Activated naive CD4-positive, alpha-beta T cell treated with anti-CD3 and anti-CD28 coated beads, Interleukin-2, amount 50 U/mL, for 16 hours (primary cell): Measurements from ENCODE around the gene COL18A1.

Source experiments
- DNase-seq: peaks from one replicate; pipeline ENCODE4 v3.0.0-alpha.2; 2020

The COL18A1 gene

DNA sequence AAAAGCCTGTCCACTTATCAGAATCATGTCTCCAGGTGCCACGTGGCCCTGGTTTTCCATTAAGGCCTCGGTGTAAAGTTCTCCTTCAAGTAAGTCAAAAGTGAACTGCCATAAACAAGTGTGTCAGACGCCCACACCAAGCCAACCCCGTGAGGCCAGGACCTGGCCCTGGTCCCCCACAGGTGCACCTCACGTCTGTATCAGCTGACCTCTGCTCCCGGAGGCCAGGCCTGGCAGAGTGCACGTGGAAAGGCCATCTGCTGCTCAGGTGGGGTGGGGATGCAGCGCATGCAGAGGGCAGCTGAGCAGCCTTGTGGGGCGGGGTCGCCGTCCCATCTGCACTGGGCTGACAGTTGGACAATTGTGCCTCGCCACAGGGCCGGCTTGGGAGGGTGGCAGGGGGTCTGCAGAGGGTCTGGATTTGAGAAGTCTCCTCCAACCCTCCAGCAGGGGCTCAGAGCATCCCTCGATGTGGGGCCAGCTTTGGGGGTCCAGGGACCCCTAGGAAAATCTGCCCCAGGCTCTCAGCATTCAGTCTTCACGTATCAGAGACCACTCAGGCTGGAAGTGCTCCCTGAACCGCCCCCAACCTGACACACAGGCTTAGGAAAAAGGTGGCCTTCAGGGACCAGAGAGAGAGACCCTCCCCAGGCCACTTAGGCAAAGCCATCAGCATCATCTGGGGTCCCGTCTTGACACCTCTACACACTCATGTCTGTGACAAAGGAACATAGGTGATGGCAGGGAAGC, 134.3 kb downstream of the COL18A1 start:
- DNase-seq: peak; percentile 9

GRCh38 chr21:45539796-45540600, 135.0 kb downstream of the COL18A1 start:
- no peak for DNase-seq

DNA sequence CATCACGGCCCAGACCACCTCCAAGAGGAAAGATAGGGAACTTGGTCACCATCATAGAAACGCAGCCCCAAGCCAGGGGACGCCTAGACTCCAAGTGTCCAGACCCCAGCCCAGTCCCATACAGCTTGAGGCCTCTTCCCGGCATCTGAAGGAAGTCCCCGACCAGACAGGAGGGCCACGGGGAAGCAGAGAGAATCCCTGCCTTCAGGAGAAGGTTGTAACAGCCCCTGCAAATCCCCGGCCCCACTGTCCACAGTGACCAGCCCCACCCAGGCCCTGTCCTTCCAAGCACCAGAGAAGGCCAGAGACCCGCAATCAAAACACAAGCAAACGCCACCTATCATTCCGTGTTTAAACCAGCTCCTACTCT, 135.6 kb downstream of the COL18A1 start:
- no peak for DNase-seq

- peak; percentile 86 for DNase-seq
Measured at GRCh38 chr21:45541221-45542039, 136.5 kb downstream of the COL18A1 start.

DNA sequence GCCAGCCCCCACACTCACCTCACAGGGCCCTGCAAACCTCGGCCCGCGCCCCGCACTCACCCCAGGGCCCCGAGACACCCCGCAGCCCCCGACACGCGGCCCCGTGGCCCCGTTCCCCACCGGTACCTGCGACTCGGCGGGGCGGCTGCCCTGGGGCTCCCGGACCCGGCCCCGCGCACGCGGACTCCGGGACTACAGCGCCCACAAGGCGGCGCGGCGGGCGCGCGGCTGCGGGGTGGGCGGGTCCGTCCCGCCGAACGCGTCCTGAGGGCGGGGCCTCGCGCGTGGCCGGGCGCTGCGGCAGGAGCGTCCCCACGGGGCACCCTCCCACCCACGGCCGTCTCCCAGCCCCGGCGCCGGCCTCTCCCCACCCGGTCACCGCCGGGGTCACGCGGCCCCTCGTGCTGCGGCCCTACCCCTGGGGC, 137.3 kb downstream of the COL18A1 start, which contains the start of gene SLC19A1:
Gene SLC19A1 (minus strand): TSS at position 199 of the 425 bp plus-strand sequence. CDS start 4,481 bp downstream, outside the sequence.
- peak; percentile 84 for DNase-seq

DNA sequence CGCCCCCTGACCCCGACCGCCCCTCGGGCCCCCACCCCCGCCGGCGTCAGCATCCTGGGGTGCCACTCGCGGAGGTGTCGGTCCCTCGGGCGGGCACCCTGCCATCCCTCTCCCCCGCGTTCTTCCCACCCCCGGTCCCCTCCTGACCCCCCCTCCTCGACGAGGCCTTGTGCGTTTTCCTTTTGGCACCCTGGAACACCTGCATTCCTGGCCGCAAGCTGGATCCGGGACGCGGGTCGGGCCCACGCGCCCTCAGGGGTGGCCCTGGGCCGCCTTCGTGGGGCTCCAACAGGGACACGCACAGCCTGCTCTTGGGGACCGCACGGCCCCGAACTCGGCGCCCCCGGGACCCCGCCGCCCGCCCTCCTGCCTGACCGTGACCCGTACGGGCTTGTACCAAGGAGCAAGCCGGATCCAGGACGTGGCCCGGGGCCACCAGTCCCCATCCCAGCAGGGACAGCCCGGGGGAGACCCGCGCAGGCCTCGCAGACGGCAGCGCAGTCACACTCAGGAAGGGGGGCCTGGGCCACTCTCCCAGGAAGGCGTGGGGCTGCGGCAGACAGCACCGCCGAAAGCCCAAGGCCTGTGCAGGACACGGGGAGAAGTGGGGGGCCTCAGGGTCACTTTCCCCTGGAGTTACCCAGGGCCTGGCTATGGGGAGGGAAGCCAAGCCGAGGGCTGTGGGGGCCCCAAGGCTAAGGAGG, 137.9 kb downstream of the COL18A1 start:
- DNase-seq: no peak

DNA sequence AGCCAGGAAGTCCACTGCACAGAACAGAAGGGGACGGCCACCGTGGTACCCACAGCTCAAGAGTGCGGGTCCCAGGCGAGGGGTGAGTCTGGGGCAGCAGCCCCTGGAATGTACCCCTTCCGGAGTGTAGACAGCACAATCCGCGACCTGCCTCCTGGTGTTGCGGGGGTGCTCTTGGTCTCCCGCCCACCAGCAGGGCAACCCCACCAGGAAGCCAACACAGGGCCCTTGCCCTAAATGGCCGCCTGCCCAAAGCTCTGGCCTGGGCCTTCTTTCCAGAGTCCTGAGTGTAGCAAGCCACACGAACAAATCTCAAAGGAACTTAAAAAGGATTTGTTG, 138.4 kb downstream of the COL18A1 start:
- DNase-seq: peak; percentile 14

- peak; percentile 12 for DNase-seq
Measured at GRCh38 chr21:45543710-45544448, 138.9 kb downstream of the COL18A1 start.

- no peak for DNase-seq
Measured at GRCh38 chr21:45544449-45545235, 139.7 kb downstream of the COL18A1 start.

- no peak for DNase-seq
Measured at GRCh38 chr21:45545236-45545570, 140.2 kb downstream of the COL18A1 start.

DNA sequence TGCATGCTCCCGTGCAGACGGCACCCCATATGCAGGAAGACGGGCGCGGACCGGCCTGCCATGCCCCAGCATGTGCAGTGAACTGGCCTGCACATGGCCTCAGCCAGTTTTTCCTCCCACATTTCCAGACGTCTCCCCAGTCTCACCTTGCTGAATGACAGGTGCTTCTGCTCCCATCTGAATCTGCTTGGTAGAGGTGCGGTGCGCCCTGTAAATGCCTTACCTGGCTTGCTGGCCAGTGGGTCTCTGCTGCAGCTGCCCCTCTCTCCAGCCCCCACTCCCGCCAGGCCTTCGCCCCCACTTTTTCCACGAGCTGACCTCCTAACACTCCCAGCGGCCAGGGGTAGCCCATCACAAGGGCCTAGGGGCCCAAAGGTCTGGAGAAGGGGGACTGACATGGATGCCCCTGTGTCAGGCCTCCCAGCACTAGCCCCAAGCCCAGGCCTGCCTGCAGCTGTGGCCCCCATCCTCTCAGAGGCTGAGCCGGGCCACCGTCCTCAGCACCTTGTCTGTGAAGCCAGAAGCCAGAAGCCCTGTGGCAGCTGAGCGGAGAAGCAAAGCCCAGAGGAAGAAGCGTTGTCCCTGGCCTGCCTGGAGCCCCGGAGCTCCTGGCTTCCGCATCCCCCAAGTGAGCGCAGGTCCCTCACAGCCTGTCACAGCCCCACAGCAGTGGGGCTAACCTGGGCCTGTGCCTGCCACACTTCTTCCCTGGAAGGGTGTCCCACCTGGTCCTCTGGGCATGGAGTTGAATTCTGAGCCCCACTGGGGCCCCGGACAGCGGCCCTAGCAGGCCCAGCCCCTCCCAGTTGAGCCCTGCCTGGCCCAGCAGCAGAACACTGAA, 140.9 kb downstream of the COL18A1 start:
- no peak for DNase-seq

GRCh38 chr21:45546636-45547544, 141.9 kb downstream of the COL18A1 start:
- DNase-seq: no peak

DNA sequence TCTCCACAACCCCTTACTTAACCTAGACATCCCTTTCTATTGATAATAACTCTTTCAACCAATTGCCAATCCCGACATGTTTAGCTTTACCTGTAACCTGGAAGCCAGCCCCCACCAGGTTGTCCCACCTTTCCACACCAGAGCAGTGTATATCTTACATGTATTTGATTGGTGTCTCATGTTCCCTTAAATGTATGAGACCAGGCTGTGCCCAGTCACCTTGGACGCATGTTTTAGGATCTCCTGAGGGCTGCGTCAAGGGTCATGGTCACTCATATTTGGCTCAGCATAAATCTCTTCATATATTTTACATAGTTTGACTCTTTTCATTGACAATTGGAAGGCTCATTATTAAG, 142.6 kb downstream of the COL18A1 start:
- no peak for DNase-seq

GRCh38 chr21:45548711-45549491, 143.9 kb downstream of the COL18A1 start:
- DNase-seq: no peak

GRCh38 chr21:45549626-45550463, 144.9 kb downstream of the COL18A1 start:
- no peak for DNase-seq

DNA sequence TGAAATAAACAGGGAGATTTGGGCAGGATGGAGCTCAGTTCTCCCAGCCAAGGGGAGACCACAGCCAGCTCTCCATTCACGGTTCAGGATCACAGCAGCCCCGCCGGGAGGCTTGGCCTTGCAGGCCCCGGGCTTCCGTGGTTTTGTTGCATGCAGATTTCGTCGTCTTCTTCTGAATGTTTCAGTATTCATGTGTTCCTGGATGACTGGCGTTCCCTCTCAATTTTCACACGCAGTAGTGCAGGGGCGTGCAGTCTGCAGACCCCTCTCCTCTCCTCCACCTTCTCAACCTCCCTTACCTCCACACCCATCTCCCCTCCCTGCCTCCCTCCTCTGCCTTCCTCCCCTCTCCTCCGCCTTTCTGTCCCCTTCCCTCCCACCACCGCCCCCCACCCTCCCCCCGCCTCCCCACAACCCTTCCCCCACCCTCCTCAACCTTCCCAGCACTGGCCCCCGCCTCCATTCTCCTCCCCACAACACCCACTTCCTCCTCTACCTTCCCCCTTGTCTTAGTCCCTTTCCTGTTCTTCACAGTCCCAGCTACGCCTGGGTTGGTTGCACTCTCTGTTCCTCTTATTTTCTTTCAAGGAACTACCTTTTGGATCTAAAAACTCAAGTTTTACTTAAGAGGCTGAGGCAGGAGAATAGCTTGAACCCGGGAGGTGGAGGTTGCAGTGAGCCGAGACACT, 145.7 kb downstream of the COL18A1 start:
- DNase-seq: peak; percentile 46

GRCh38 chr21:45551316-45551715, 146.4 kb downstream of the COL18A1 start:
- no peak for DNase-seq
